Keratinocyte (primary cell): ENCODE data around the gene MAPK8. TPM values are rescaled to one million over a fixed set of nuclear protein-coding genes. Genes with fewer than 3 reads are reported as not detected.

Experiments used
- DNase-seq: peaks from one replicate; pipeline ENCODE4 v3.0.0-alpha.2; 2011; ENCODE audit warnings: low read depth, missing footprints, low spot score
- FAIRE-seq: peaks from 2 replicates; lab custom pipeline; 2011; peaks lifted over from hg19 to GRCh38; lab: Jason Lieb, UNC
- H2AFZ ChIP-seq: 2 replicates; pipeline ENCODE4 v1.6.0; 2012; ENCODE audit warnings: low read length, control low read depth, inconsistent platforms; ENCODE audit not compliant: control insufficient read depth
- H3K27ac ChIP-seq: 2 replicates; pipeline ENCODE4 v1.5.1; 2011; ENCODE audit warnings: low read length; ENCODE audit not compliant: control insufficient read depth, insufficient read depth
- H3K27me3 ChIP-seq: 3 replicates; pipeline ENCODE4 v1.6.0; 2011; ENCODE audit warnings: low read length; ENCODE audit not compliant: control insufficient read depth, insufficient read depth; ENCODE audit errors: extremely low read depth
- H3K36me3 ChIP-seq, 2 experiments: 2 replicates in 1 of 2; 3 replicates in 1 of 2; pipeline ENCODE4 v1.5.1; 2011; ENCODE audit warnings: low read length in 2 of 2, mild to moderate bottlenecking in 1 of 2; ENCODE audit not compliant: control insufficient read depth in 2 of 2, insufficient read depth in 2 of 2; ENCODE audit errors: extremely low read depth in 1 of 2
- H3K4me1 ChIP-seq: 3 replicates; pipeline ENCODE4 v1.5.1; 2011; ENCODE audit warnings: low read length; ENCODE audit not compliant: control insufficient read depth, insufficient read depth; ENCODE audit errors: extremely low read depth
- H3K4me2 ChIP-seq: 3 replicates; pipeline ENCODE4 v1.6.0; 2011; ENCODE audit warnings: low read depth, low read length; ENCODE audit not compliant: control insufficient read depth, insufficient read depth; ENCODE audit errors: extremely low read depth
- H3K4me3 ChIP-seq, 3 experiments: fragments of 200-600 bp in 1 of 3; sonication (generic) in 1 of 3; 2 replicates in 2 of 3; 3 replicates in 1 of 3; pipeline ENCODE4 v1.5.1; 2011 to 2016; ENCODE audit warnings: low read length in 3 of 3, mild to moderate bottlenecking in 3 of 3, control low read depth in 2 of 3, inconsistent platforms in 1 of 3, low read depth in 1 of 3, mixed read lengths in 1 of 3, mixed run types in 1 of 3, moderate library complexity in 1 of 3; ENCODE audit not compliant: control insufficient read depth in 2 of 3, insufficient read depth in 2 of 3; ENCODE audit errors: extremely low read depth in 1 of 3
- H3K79me2 ChIP-seq: 2 replicates; pipeline ENCODE4 v1.6.0; 2012; ENCODE audit warnings: low read length; ENCODE audit not compliant: control insufficient read depth, insufficient read depth
- H3K9ac ChIP-seq: 3 replicates; pipeline ENCODE4 v1.6.0; 2011; ENCODE audit warnings: low read length; ENCODE audit not compliant: control insufficient read depth, insufficient read depth; ENCODE audit errors: extremely low read depth
- H3K9me1 ChIP-seq: 3 replicates; pipeline ENCODE4 v1.6.0; 2011; ENCODE audit warnings: low read length; ENCODE audit not compliant: control insufficient read depth, insufficient read depth; ENCODE audit errors: extremely low read depth
- H3K9me3 ChIP-seq: 2 replicates; pipeline ENCODE4 v1.5.1; 2012; ENCODE audit warnings: low read depth, low read length; ENCODE audit not compliant: control insufficient read depth
- H4K20me1 ChIP-seq: 3 replicates; pipeline ENCODE4 v1.6.0; 2011; ENCODE audit warnings: low read length; ENCODE audit not compliant: control insufficient read depth, insufficient read depth; ENCODE audit errors: extremely low read depth
- CTCF ChIP-seq, 3 experiments: IDR thresholded peaks in 1 of 3; conservative IDR thresholded peaks in 1 of 3; optimal IDR thresholded peaks in 1 of 3; 2 replicates in 2 of 3; 3 replicates in 1 of 3; pipeline versions ENCODE3 to v1.5.1; 2011; ENCODE audit warnings: low read length in 3 of 3, mild to moderate bottlenecking in 3 of 3, moderate library complexity in 2 of 3, control low read depth in 1 of 3, inconsistent platforms in 1 of 3; ENCODE audit not compliant: insufficient read depth in 2 of 3; ENCODE audit errors: extremely low read depth in 1 of 3
- EZH2 ChIP-seq: IDR thresholded peaks from one replicate; pipeline ENCODE4 v1.6.1; 2012; ENCODE audit warnings: inconsistent platforms, mild to moderate bottlenecking, low read length, moderate library complexity
- dilution Hi-C: fragments of 300-500 bp; cut with MboI; formaldehyde crosslinking; loops from one replicate; pipeline ENCODE4 v1.7.0; 2020; ENCODE audit warnings: low sequenced_read_pairs; ENCODE audit not compliant: extremely low pct_ligation_motif_present
- polyA plus RNA-seq, 5 experiments: library from polyadenylated mRNA; depleted of rRNA in 3 of 5; stranded (reverse) in 3 of 5; stranded (forward) in 1 of 5; unstranded in 1 of 5; fragments of >200 nt; gene quantifications; 1 replicate in 1 of 5; 2 replicates in 3 of 5; 3 replicates in 1 of 5; pipeline versions ENCODE4 v1.2.1 to v1.2.3, GENCODE V29; 2011 to 2012; ENCODE audit warnings: missing spikeins in 2 of 5, low read depth in 1 of 5, low replicate concordance in 1 of 5

MAPK8 gene
- polyA plus RNA-seq, 1 donor (not counting 4 experiments of a cell fraction or from before 2014, with no cell fraction given) = 39.8 TPM

- Histone ChIP-seq H3K27me3 (no peaks in the 10 kb centered on the region), H3K4me1 (peaks cover 16% of the 10 kb centered on the region), H2AFZ (no peak overlapping the region), H3K4me2 (no peak overlapping the region), H3K27ac (no peak overlapping the region), H3K9ac (no peak overlapping the region), H3K9me1 (no peaks in the 10 kb centered on the region), H3K4me3 (no peak overlapping the region), H3K79me2 (no peaks in the 10 kb centered on the region), H3K9me3 (no peaks in the 10 kb centered on the region), H4K20me1 (no peaks in the 10 kb centered on the region), H3K36me3 (no peaks in the 10 kb centered on the region)
- DNase-seq (no peak), FAIRE-seq (no peak)
- dilution Hi-C loops = no loop called here
- TF ChIP-seq CTCF (optimal IDR thresholded peaks at IDR 0.05 in 1 of 3, IDR thresholded peaks at IDR 0.05 in 1 of 3, conservative IDR thresholded peaks at IDR 0.05 in 1 of 3; ENCODE audit: extremely low read depth in 1 of 3, insufficient read depth in 2 of 3, low read length in 3 of 3) (no peak), EZH2 (no peak)
These were observed 85.5 kb downstream of the MAPK8 start for GRCh38 chr10:48391994-48392393.

GRCh38 chr10:48398261-48398660, 91.8 kb downstream of the MAPK8 start:
- dilution Hi-C loops = no loop called here

More at GRCh38 chr10:48398261-48398660, 91.8 kb downstream of the MAPK8 start:
- Histone ChIP-seq H3K4me2 (no peak overlapping the region), H3K36me3 (no peaks in the 10 kb centered on the region), H2AFZ (no peak overlapping the region), H3K9me3 (no peaks in the 10 kb centered on the region), H3K9me1 (no peaks in the 10 kb centered on the region), H3K4me3 (no peak overlapping the region), H3K27me3 (no peaks in the 10 kb centered on the region), H3K4me1 (peaks cover 21% of the 10 kb centered on the region), H3K79me2 (no peaks in the 10 kb centered on the region), H3K9ac (no peak overlapping the region), H3K27ac (no peak overlapping the region), H4K20me1 (no peaks in the 10 kb centered on the region)
- DNase-seq = no peak
- FAIRE-seq = no peak
- TF ChIP-seq CTCF (optimal IDR thresholded peaks at IDR 0.05 in 1 of 3, IDR thresholded peaks at IDR 0.05 in 1 of 3, conservative IDR thresholded peaks at IDR 0.05 in 1 of 3; ENCODE audit: extremely low read depth in 1 of 3, insufficient read depth in 2 of 3, low read length in 3 of 3) (no peak), EZH2 (no peak)
